Measurements from ENCODE around the gene TMEM259. TPM values are rescaled to one million over a fixed set of nuclear protein-coding genes. Genes with fewer than 3 reads are reported as not detected.

The TMEM259 gene
- total RNA-seq, 1 experiment from 2014 or later: 171 TPM

DNA sequence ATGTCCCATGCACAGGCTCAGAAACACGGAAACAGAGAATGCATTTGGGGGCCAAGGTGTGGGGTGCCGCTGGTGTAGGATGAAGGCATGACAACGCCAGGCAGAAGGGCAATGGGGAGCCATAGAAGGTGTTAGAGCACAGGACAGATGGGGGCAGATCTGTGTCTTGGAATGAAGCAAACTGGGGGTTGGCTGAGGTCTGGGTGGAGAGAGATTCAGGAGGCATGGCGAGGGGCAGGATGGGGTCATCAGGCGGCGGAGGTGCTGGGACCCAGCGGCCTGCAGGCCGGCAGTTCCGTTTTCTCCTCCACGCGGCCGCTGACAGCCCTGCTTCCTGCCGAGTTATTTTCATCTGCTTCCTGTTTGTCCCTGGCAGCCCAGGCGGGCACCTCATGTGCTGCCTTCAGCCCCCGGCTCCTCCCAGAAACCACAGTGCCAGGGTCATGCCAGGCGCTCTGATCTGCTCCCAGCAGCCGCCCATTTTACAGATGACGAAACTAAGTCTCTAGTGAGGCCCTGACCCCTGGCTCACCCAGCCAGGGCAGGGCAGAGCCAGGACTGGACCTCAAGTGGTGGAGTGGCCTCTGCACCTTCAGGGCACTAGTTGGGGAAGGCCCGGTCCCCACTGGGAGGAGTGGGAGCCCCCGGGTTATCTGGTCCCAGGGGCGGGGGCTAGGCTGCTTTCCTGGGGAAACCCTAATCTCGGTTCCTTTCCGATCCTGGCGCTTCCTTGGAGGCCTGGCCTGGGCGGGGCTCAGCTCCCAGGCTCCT is 48.3 kb upstream of the TMEM259 start:
- Histone ChIP-seq H2AFZ (ENCODE audit: low read length) (no peak overlapping the region), H4K20me1 (ENCODE audit: control insufficient read depth, insufficient read depth, insufficient read length) (no peaks in the 10 kb centered on the region), H3K56ac (ENCODE audit: insufficient read length, low read depth, low read length) (no peak overlapping the region), H4K8ac (replicated peaks; ENCODE audit: insufficient read length, low read depth, low read length) (no peak overlapping the region), H3T11ph (ENCODE audit: low read length) (no peak overlapping the region), H2BK5ac (ENCODE audit: insufficient read length, low read length) (no peak overlapping the region), H3K79me1 (ENCODE audit: insufficient read depth, low read depth, low read length, poor library complexity, severe bottlenecking) (no peaks in the 10 kb centered on the region), H3K18ac (ENCODE audit: insufficient read length, low read depth, low read length) (no peak overlapping the region), H3K23me2 (ENCODE audit: insufficient read length, low read depth, low read length, poor library complexity, severe bottlenecking) (peaks cover 18% of the 10 kb centered on the region), H2BK120ac (ENCODE audit: low read depth, low read length, poor library complexity, severe bottlenecking) (no peak overlapping the region), H2BK15ac (ENCODE audit: low read depth, low read length) (no peak overlapping the region), H3K4me1 (ENCODE audit: insufficient read depth, low read length) (peaks cover 5% of the 10 kb centered on the region; the same call in 1 of the 2 replicates), H3K27ac (ENCODE audit: insufficient read length, low read depth, low read length) (no peak overlapping the region), H2BK20ac (ENCODE audit: low read depth, low read length, poor library complexity, severe bottlenecking) (no peak overlapping the region), H4K5ac (ENCODE audit: insufficient read length, low read depth, low read length) (no peak overlapping the region), H3K9ac (ENCODE audit: extremely low read depth, insufficient read length, low read length) (no peak overlapping the region), H3K4ac (ENCODE audit: low read depth, low read length) (no peak overlapping the region), H4K91ac (ENCODE audit: insufficient read length, low read depth, low read length) (no peak overlapping the region), H3K4me2 (ENCODE audit: insufficient read depth, insufficient read length, low read length) (no peak overlapping the region), H3K79me2 (ENCODE audit: insufficient read depth, low read length) (no peaks in the 10 kb centered on the region), H3K14ac (ENCODE audit: insufficient read depth, low read length) (no peak overlapping the region), H3K23ac (ENCODE audit: insufficient read length, low read depth, low read length) (no peak overlapping the region), H2AK5ac (ENCODE audit: insufficient read length, low read length) (no peak overlapping the region), H3K9me3 (ENCODE audit: control insufficient read depth, low read depth, low read length) (no peaks in the 10 kb centered on the region), H3K27me3 (ENCODE audit: insufficient read depth, low read length) (no peaks in the 10 kb centered on the region; the same call in 1 of the 2 replicates), H2BK12ac (ENCODE audit: insufficient read length, low read depth, low read length) (no peak overlapping the region)
- Mint-ChIP-seq H3K4me1 (peaks cover 13 to 22% of the 10 kb centered on the region in 2 experiments), H3K36me3 (ENCODE audit: insufficient read depth in 1 of 3, low read depth in 3 of 3) (peaks cover 0 to 16% (median 4%) of the 10 kb centered on the region in 3 experiments; a peak in 5 of 7 replicates), H3K27ac (no peak overlapping the region), H3K9me3 (no peaks in the 10 kb centered on the region), H3K4me3 (peak overlapping the region in 1 of 2 experiments; percentile 56; a peak in 3 of 5 replicates), H3K27me3 (ENCODE audit: low read depth) (peaks cover 52% of the 10 kb centered on the region)
- TF ChIP-seq, protein P1, sequence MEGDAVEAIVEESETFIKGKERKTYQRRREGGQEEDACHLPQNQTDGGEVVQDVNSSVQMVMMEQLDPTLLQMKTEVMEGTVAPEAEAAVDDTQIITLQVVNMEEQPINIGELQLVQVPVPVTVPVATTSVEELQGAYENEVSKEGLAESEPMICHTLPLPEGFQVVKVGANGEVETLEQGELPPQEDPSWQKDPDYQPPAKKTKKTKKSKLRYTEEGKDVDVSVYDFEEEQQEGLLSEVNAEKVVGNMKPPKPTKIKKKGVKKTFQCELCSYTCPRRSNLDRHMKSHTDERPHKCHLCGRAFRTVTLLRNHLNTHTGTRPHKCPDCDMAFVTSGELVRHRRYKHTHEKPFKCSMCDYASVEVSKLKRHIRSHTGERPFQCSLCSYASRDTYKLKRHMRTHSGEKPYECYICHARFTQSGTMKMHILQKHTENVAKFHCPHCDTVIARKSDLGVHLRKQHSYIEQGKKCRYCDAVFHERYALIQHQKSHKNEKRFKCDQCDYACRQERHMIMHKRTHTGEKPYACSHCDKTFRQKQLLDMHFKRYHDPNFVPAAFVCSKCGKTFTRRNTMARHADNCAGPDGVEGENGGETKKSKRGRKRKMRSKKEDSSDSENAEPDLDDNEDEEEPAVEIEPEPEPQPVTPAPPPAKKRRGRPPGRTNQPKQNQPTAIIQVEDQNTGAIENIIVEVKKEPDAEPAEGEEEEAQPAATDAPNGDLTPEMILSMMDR (conservative IDR thresholded peaks at IDR 0.05): no peak
- no peak for DNase-seq
- no CpG with 5 or more reads among the region's 25 CpGs for WGBS (ENCODE audit: extremely low coverage, insufficient read length, low lambda C conversion rate)

All from H9 (cell line).